ENCODE measurements around the gene PP2D1.
"Not testable (repeated sequence)": the region's sequence is repeated elsewhere in the genome, so short reads cannot be mapped to it uniquely, and the experiment has no call there.

Gene PP2D1

GRCh38 chr3:20012164-20012563 lies at the start of gene PP2D1:
TSS of gene PP2D1 (minus strand) at chr3:20012264. CDS start at chr3:20012072, 192 bp downstream.
- DNase-seq: no peak

GRCh38 chr3:20060974-20061685 lies 49.1 kb upstream of the PP2D1 start:
- DNase-seq: no peak

- no peak for DNase-seq
Measured at GRCh38 chr3:20059929-20060328, 47.9 kb upstream of the PP2D1 start.

GRCh38 chr3:20057612-20058180 lies 45.6 kb upstream of the PP2D1 start:
- no peak for DNase-seq

GRCh38 chr3:20056725-20057611 lies 44.9 kb upstream of the PP2D1 start:
- DNase-seq: no peak

- DNase-seq: no peak
Measured at GRCh38 chr3:20055842-20056241, 43.8 kb upstream of the PP2D1 start.

- DNase-seq: no peak
Measured at GRCh38 chr3:20055020-20055775, 43.1 kb upstream of the PP2D1 start.

- DNase-seq: no peak
Measured at GRCh38 chr3:20054549-20054987, 42.5 kb upstream of the PP2D1 start.

GRCh38 chr3:20052851-20053250 lies 40.8 kb upstream of the PP2D1 start:
- DNase-seq: no peak

- DNase-seq: no peak
Measured at GRCh38 chr3:20051123-20051806, 39.2 kb upstream of the PP2D1 start.

GRCh38 chr3:20047976-20048883 lies 36.2 kb upstream of the PP2D1 start:
- no peak for DNase-seq

GRCh38 chr3:20047341-20047779 lies 35.3 kb upstream of the PP2D1 start:
- no peak for DNase-seq

GRCh38 chr3:20046556-20046955 lies 34.5 kb upstream of the PP2D1 start:
- no peak for DNase-seq

- DNase-seq: not testable (repeated sequence)
Measured at GRCh38 chr3:20045141-20045540, 33.1 kb upstream of the PP2D1 start.

GRCh38 chr3:20043825-20044224 lies 31.8 kb upstream of the PP2D1 start:
- DNase-seq: no peak

GRCh38 chr3:20043396-20043795 lies 31.3 kb upstream of the PP2D1 start:
- no peak for DNase-seq

GRCh38 chr3:20042331-20042730 lies 30.3 kb upstream of the PP2D1 start:
- no peak for DNase-seq

- DNase-seq: peak; percentile 32
Measured at GRCh38 chr3:20041197-20041780, 29.2 kb upstream of the PP2D1 start.

GRCh38 chr3:20040548-20041196 lies 28.6 kb upstream of the PP2D1 start:
- DNase-seq: peak; percentile 16

Measured in NCI-H1092 treated with DMSO at 0.1 percent for 48 hours (cell line).